ENCODE results near the gene POLR2F.

DNA sequence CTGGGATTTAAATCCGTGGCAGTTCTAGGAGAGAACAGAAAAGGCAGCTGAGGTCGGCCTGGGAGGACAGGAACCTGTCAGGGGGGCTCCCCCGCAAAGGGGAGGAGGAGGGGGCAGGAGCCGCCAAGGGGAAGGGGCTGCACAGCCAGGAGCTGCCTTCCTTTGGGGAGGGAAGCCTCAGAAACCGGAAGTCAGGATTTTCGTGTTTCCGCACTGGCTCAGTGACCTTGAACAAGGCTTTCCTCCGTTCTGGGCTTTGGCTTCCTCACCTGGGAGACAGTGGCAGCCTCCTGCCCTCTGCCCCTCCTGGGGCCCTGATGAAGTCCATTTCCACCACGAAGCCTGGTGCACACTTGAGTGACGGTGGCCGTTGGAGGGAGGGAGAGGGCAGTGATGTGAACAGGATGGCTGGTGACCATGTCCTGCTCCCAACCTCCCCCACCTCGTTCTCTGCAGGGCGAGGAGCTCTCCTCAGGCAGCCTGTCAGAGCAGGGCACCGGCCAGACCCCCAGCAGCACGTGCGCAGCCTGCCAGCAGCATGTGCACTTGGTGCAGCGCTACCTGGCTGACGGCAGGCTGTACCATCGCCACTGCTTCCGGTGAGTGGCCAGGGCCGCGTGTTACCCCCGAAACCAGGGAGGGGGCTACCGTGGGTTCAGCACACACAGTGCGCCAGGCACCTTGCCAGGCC is 34.8 kb upstream of the POLR2F start:
- TF ChIP-seq, protein P1, sequence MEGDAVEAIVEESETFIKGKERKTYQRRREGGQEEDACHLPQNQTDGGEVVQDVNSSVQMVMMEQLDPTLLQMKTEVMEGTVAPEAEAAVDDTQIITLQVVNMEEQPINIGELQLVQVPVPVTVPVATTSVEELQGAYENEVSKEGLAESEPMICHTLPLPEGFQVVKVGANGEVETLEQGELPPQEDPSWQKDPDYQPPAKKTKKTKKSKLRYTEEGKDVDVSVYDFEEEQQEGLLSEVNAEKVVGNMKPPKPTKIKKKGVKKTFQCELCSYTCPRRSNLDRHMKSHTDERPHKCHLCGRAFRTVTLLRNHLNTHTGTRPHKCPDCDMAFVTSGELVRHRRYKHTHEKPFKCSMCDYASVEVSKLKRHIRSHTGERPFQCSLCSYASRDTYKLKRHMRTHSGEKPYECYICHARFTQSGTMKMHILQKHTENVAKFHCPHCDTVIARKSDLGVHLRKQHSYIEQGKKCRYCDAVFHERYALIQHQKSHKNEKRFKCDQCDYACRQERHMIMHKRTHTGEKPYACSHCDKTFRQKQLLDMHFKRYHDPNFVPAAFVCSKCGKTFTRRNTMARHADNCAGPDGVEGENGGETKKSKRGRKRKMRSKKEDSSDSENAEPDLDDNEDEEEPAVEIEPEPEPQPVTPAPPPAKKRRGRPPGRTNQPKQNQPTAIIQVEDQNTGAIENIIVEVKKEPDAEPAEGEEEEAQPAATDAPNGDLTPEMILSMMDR (IDR thresholded peaks at IDR 0.05): no peak
- TF ChIP-seq POLR2AphosphoS5 (IDR thresholded peaks at IDR 0.05) (no peak), EP300 (IDR thresholded peaks at IDR 0.05) (no peak), POLR2A (IDR thresholded peaks at IDR 0.05) (no peak)
